ENCODE measurements around the gene CATSPERD.
A peak's percentile ranks its signal among the peaks of the same experiment; 100 is the strongest.

Gene CATSPERD

DNA sequence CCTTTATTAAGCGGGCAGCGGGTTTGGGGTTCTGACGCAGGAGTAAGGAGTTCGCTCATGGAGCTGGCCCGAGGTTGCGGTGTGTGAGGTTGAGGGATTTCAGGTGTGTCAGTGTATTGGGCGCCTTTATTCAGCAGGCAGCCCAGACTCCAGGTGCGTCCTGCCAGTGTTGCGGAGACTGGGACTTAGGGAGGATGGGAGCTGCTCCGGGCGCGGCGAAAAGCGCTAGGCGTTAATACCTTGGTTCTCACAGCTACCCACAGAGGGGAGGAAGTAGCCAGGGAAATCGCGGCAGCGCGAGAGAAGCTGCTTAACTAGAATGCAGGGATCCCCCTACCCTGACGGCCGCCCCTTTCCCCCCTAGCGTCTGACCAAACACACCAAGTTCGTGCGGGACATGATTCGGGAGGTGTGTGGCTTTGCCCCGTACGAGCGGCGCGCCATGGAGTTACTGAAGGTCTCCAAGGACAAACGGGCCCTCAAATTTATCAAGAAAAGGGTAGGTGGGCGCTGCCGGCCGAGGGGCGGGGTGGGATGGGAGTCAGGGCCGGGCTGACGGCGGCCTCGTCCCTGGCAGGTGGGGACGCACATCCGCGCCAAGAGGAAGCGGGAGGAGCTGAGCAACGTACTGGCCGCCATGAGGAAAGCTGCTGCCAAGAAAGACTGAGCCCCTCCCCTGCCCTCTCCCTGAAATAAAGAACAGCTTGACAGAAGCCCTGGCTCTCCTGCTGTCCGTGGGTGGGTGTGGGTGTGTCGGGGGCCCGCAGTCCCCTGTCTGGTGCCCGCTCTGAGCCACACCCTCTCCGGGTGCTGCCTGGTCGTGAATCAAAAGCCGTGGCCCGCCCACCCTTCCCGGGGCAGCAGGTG, 29.2 kb upstream of the CATSPERD start:
- H3K36me3 Mint-ChIP-seq (ENCODE audit: low read depth): peaks cover 29% of the 10 kb centered on the region
- no peaks in the 10 kb centered on the region for H3K27me3 Mint-ChIP-seq (ENCODE audit: low read depth)
- peak overlapping the region; percentile 93 for H3K27ac Mint-ChIP-seq
- peaks cover 13% of the 10 kb centered on the region for H3K4me1 Mint-ChIP-seq (ENCODE audit: low read depth)
- no peaks in the 10 kb centered on the region for H3K9me3 Mint-ChIP-seq
- peak overlapping the region; percentile 99 for H3K4me3 Mint-ChIP-seq
- DNase-seq (ENCODE audit: low spot score): peak; percentile 52

DNA sequence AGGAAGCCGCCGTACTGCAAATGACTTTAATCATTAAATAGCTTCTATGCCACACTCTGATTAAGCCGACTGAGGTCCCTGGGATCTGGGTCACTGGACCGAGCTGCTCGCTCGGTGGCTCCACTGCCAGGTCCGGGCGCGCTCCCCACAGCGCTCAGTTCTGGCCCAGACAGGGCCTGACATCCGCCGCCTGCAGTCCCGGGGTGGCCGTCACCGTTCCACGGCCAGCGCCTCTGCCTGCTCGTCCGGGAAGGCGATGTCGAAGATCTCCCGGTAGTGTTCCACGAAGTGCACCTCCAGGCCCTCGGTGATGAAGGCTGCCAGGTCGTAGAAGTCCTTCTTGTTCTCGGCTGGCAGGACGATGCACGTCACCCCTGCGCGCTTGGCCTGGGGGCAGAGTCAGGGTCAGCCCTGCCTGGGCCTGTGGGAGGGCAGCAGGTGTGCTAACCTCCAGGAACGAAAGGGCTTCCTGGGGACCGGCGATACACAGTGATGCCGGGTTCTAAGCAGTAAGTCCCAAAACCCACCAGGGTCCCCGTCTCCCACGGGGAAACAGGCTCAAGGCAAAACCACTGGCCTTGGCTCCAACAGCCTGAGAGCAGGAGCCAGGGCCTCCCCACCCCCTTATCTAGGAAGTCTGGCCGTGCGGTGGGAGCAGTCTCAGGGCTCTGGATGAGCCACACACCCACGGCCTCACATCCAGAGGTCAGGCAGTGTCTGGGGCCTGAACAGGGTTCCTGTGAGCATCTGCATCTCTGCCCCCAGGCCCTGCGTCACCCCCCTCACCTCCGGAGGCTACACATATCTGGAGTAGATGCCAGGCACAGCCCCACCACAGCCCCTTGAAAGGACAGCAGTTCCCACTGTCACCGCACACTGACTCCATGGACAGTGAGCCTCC, 28.4 kb upstream of the CATSPERD start:
- Mint-ChIP-seq H3K36me3 (ENCODE audit: low read depth) (peaks cover 33% of the 10 kb centered on the region), H3K27me3 (ENCODE audit: low read depth) (no peaks in the 10 kb centered on the region), H3K9me3 (no peaks in the 10 kb centered on the region), H3K4me3 (peak overlapping the region; percentile 99), H3K27ac (peak overlapping the region; percentile 93), H3K4me1 (ENCODE audit: low read depth) (peaks cover 10% of the 10 kb centered on the region)
- DNase-seq (ENCODE audit: low spot score): no peak

DNA sequence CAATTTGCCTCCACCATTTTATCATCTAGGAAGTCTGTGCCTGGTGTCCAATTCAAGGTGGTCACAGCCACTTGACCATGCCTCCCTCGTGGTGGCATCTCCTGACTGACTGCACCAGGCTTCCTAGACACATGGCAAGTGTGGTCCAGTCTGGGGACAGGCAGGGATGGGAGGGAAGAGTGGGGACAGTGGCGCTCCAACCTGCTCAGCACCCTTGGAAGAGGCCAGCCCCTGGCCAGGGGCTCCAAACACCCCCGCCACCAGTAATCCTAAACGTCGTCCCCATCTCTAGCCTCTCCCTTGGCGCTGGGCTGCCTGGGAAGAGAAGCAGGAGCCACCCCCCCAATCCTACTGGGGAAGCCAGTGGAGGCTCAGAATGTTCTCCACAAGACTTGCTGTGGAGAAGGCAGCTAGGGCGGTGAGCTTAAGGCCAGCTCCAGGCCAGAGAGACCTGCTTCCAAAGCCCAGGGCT, 27.7 kb upstream of the CATSPERD start:
- peaks cover 10% of the 10 kb centered on the region for H3K4me1 Mint-ChIP-seq (ENCODE audit: low read depth)
- no peaks in the 10 kb centered on the region for H3K27me3 Mint-ChIP-seq (ENCODE audit: low read depth)
- H3K36me3 Mint-ChIP-seq (ENCODE audit: low read depth): peaks cover 34% of the 10 kb centered on the region
- peak overlapping the region; percentile 99 for H3K4me3 Mint-ChIP-seq
- H3K27ac Mint-ChIP-seq: peak overlapping the region; percentile 2
- DNase-seq (ENCODE audit: low spot score): no peak
- H3K9me3 Mint-ChIP-seq: no peaks in the 10 kb centered on the region

DNA sequence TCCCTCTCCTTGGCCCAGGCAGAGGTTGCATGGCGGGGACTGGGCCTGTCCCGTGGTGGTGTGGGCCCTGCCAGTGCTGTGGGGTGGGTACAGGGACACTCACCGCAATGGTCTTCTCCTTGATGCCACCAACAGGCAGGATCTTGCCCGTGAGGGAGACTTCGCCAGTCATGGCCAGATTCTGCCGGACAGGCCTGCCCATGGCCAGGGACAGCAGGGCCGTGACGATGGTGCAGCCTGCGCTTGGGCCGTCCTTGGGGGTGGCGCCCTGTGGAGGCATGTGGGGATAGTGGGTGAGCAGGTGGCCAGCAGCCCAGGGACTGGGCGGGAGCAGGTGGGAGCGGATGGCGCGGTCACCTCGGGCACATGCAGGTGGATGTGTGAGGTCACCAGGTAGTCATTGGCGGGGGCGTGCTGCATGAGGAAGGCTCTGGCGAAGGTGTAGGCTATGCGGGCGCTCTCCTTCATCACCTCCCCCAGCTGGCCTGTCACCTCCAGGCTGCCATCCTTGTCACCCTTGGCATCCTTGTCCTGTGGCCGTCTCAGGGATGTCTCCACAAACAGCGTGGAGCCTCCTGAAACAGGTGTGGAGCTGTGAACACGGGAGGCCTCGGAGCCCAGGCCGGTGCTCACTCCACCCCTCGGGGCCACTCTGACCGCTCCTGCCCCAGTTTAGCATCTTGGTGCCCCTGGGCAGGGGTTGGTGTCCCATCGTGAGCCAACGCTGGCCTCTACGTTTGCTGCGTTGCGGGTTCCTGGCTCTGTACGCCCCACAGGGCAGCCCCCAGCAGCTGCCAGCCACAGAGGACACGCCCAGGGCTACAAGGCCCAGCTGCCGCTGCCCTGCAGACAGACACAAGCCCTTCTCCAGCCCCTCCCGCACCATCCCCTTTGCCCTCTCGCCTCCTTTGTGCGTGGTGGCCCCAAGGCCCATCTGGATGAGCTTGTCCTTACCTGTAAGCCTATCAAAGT, 27.0 kb upstream of the CATSPERD start:
- Mint-ChIP-seq H3K9me3 (no peaks in the 10 kb centered on the region), H3K4me1 (ENCODE audit: low read depth) (peaks cover 10% of the 10 kb centered on the region), H3K36me3 (ENCODE audit: low read depth) (peaks cover 34% of the 10 kb centered on the region), H3K27ac (no peak overlapping the region), H3K4me3 (no peak overlapping the region), H3K27me3 (ENCODE audit: low read depth) (no peaks in the 10 kb centered on the region)
- DNase-seq (ENCODE audit: low spot score): no peak

DNA sequence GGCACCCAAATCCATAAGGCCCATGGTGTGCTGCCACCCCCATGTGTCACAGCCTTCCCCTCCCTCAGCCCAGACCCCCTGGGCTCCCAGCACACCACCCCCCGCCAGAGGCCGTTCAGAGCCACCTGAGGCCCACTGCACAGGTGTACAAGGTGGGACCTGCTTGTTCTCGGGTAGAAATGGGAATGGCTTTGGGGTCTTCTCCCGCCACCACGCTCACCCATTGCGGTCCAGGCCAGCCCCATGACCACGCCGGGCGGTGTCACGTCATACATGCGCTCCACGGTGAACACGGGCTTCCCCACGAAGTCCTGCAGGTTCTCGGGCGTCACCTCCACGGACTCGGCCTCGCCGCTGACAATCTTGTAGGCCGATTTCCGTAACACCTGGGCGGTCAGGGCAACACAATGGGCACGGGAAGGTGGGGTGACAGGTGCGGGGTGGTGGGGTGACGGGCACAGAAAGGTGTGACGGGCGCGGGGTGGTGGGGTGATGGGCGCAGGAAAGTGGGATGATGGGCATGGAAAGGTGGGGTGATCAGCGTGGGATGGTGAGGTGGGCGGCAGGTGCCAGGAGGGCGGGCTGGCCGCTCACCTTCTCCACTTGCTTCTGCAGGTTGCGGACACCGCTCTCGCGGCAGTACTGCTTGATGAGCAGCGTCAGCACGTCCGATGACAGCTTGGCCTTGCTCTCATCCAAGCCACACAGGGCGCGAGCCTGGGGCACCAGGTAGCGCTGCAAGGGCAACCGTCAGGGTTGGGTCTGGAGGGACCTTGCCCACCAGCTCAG, 26.1 kb upstream of the CATSPERD start:
- DNase-seq (ENCODE audit: low spot score): no peak
- Mint-ChIP-seq H3K4me3 (no peak overlapping the region), H3K27me3 (ENCODE audit: low read depth) (no peaks in the 10 kb centered on the region), H3K4me1 (ENCODE audit: low read depth) (peaks cover 10% of the 10 kb centered on the region), H3K27ac (peak overlapping the region; percentile 65), H3K36me3 (ENCODE audit: low read depth) (peaks cover 40% of the 10 kb centered on the region), H3K9me3 (no peaks in the 10 kb centered on the region)

DNA sequence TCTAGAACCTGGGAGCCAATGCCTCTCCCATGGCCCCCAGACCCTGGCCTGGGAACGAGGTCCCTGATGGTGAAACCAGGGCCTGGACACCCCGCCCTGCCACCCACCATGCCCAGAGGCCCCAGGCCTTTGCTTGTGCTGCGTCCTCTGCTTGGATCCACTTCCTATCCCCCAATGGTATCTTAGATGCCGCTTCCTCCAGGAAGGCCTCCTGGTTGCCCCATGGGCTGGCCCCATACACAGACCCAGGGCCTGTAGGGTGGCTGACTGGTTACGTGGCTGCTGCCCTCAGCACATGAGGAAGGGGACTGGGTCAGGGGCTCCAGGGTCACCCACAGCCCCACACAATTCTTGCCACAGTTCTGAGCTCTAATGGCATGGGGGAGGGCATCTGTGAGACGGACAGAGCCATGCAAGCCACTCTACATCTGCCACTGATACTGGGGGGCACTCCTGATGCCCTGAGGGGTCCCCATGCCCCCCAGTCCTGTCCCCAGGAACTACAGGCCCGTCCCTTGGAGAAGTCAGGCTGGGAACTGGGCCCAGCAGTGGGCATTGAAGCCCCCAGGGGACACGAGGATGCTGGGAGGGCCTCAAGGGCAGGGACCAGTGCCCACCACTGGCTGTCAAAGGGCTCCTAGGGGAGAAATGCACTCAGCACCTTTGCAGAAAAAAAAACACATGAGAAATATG, 25.3 kb upstream of the CATSPERD start:
- H3K36me3 Mint-ChIP-seq (ENCODE audit: low read depth): peaks cover 40% of the 10 kb centered on the region
- peaks cover 7% of the 10 kb centered on the region for H3K4me1 Mint-ChIP-seq (ENCODE audit: low read depth)
- no peak overlapping the region for H3K27ac Mint-ChIP-seq
- DNase-seq (ENCODE audit: low spot score): no peak
- H3K4me3 Mint-ChIP-seq: no peak overlapping the region
- H3K9me3 Mint-ChIP-seq: no peaks in the 10 kb centered on the region
- H3K27me3 Mint-ChIP-seq (ENCODE audit: low read depth): no peaks in the 10 kb centered on the region

DNA sequence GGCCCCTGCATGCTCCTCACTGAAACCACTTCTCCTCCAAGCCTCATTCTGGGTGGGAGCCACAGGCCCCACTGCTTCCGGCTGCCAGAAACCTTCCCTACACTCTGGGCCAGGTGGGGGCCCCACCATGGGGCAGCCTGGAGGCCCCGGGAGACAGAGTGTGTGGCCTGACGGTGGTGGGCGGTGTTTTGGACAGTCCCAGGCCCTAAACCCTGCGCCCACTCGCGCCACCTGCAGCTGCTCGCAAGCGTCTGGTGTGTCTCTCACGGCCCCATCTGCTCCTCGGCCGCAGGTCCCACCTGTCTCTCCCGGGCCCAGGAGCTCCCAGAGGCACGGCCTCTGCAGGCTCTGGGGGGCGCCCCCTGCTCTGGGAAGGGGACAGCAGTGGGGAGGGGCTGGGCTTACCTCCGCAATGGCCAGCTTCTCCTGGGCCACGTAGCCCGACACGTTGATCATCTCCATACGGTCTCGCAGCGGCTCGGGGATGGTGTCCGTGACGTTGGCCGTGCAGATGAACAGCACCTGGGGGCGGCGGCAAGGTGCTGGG, 24.7 kb upstream of the CATSPERD start:
- Mint-ChIP-seq H3K27ac (no peak overlapping the region), H3K27me3 (ENCODE audit: low read depth) (no peaks in the 10 kb centered on the region), H3K9me3 (no peaks in the 10 kb centered on the region), H3K36me3 (ENCODE audit: low read depth) (peaks cover 39% of the 10 kb centered on the region), H3K4me3 (no peak overlapping the region), H3K4me1 (ENCODE audit: low read depth) (peaks cover 4% of the 10 kb centered on the region)
- DNase-seq (ENCODE audit: low spot score): no peak

DNA sequence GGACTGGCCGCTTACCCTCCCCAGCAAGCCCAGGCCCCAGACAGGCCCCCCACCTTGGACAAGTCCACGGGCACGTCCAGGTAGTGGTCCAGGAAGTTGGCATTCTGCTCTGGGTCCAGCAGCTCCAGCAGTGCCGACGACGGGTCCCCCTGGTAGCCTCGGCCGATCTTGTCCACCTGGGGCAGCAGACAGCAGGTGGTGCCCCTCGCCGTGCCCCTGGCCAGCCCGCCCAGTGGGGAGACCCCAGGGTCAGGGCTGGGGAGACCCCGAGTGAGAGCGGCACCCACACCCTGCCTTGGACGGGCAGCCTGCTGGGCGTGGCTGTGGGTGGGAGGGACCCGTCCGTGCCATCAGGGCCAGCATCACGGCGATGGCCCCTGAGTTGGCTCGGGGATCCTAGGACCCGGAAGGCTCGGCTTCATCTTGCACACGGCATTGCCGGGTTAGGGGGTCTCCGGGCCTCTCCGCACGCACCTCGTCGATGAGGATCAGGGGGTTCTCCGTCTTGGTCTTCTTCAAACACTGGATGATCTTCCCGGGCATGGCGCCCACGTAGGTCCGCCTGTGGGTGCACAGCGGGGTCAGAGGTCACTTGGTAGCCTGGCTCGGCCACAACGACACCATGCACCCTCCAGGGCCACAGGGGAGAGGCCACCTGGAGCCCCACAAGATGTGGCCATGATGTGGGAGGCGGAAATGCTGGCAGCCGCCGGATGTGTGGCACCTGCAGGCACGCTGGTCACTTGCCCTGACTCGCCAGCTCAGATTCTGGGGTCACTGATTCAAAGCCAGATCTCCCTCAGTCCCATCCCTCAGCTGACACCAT, 24.0 kb upstream of the CATSPERD start:
- Mint-ChIP-seq H3K4me3 (no peak overlapping the region), H3K9me3 (no peaks in the 10 kb centered on the region), H3K27me3 (ENCODE audit: low read depth) (no peaks in the 10 kb centered on the region), H3K4me1 (ENCODE audit: low read depth) (peaks cover 3% of the 10 kb centered on the region), H3K27ac (no peak overlapping the region), H3K36me3 (ENCODE audit: low read depth) (peaks cover 39% of the 10 kb centered on the region)
- DNase-seq (ENCODE audit: low spot score): no peak

DNA sequence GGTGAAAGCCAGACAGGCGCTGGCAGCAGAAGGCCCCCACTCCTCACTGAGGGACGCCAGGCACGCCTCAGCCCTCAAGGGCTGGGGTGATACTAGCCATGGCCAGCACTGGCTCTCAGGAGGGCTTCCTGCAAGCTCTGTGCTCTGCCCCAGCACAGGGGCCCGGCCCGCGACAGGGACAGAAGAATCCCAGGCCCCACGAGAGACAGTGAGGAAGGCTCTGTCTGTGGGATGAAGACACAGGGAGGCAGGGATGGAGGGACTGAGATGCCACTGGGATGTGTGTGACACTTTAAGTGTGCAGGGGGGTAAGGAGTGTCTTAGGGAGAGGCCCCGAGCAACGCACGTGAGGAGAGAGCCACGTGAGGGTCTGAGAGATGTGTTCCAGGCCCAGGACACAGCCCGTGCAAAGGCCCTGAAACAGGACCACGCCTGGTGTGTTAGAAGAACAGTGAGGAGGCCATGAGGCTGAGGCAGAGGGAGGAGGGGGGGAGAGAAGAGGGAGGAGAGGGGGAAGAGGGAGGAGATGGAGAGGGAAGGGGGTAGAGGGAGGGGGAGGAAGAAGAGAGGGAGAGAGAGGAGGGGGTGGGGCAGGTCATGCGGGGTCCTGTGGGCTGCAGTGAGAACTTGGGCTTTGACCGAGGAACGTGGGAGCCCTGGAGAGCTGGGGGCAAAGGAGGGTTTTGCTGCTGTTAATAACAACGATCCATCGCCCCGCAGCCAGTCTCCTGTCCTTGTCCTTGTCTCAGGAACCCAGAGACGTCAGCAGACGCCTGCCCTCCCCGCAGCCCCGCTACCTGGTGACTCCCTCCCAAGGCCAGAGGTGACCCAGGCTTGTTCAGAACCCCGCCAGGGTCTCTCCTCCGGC, 23.2 kb upstream of the CATSPERD start:
- no peak overlapping the region for H3K27ac Mint-ChIP-seq
- no peaks in the 10 kb centered on the region for H3K27me3 Mint-ChIP-seq (ENCODE audit: low read depth)
- no peak for DNase-seq (ENCODE audit: low spot score)
- no peak overlapping the region for H3K4me3 Mint-ChIP-seq
- peaks cover 3% of the 10 kb centered on the region for H3K4me1 Mint-ChIP-seq (ENCODE audit: low read depth)
- H3K36me3 Mint-ChIP-seq (ENCODE audit: low read depth): peaks cover 38% of the 10 kb centered on the region
- H3K9me3 Mint-ChIP-seq: no peaks in the 10 kb centered on the region

DNA sequence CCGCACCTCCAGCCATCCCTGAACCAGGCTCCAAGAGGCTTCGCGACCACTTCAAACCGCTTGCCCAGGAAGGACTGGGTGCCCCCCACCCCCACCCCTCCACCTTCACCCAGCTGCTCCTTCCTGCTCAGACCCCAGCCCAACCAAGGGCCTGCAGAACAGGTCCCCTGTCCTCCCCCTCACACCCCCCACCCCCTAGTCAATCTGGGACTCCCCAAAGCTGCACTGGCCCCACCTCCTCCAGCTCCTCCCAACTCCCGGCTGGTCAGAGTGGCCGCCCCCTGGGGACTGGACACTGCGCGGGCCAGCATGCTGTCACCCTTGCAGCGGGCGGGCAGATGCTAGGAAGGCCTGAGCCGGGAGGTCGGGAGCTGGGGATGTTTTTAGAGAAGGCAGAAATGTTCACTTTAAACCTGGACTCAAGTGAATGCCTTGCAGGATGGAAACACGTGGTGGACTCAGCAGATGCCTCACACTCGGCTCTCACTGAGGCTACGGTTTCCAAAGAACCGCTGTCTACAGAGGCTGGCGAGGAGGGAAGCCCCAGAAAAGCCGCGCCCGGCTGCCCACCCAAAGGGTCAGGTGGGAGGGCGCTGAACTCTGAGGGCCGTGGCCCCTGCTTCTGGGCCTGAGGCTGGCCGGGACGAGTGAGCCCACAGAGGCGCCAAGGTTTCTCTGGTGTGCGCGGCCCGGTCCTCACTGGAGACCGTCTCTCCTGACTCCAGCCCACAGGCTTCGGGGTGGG, 22.4 kb upstream of the CATSPERD start:
- no peaks in the 10 kb centered on the region for H3K9me3 Mint-ChIP-seq
- H3K36me3 Mint-ChIP-seq (ENCODE audit: low read depth): peaks cover 31% of the 10 kb centered on the region
- no peak overlapping the region for H3K4me3 Mint-ChIP-seq
- H3K4me1 Mint-ChIP-seq (ENCODE audit: low read depth): no peaks in the 10 kb centered on the region
- no peak overlapping the region for H3K27ac Mint-ChIP-seq
- no peak for DNase-seq (ENCODE audit: low spot score)
- no peaks in the 10 kb centered on the region for H3K27me3 Mint-ChIP-seq (ENCODE audit: low read depth)

All from T-helper 2 cell treated with Interferon-gamma antibody and Interleukin-4, amounts not matched to agents 5 μg/mL and 100 μg/mL, for 36 hours (primary cell).